B cell (primary cell): Measurements from ENCODE around the gene ARIH2. TPM values are rescaled to one million over a fixed set of nuclear protein-coding genes. Genes with fewer than 3 reads are reported as not detected.

Experiments
- ATAC-seq: fragments of 200-7000 bp; cut with Tn5 transposase; one replicate; pipeline ENCODE4 v1.10.0; 2021; ENCODE audit warnings: low read depth, mild to moderate bottlenecking, moderate number of reproducible peaks, moderate library complexity
- CTCF ChIA-PET: fragments of 350-600 bp; sonication (Branson Sonifier 250); formaldehyde crosslinking; loops from one replicate; lab custom pipeline; 2021; ENCODE audit warnings: antibody characterized with exemption, inconsistent platforms; lab: Charles Lee
- POLR2A ChIA-PET: fragments of 350-600 bp; sonication (Branson Sonifier 250); formaldehyde crosslinking; loops from one replicate; lab custom pipeline; 2021; ENCODE audit warnings: antibody characterized with exemption; lab: Charles Lee
- DNase-seq: peaks from one replicate; pipeline ENCODE4 v3.0.0; 2013
- H2AFZ ChIP-seq: 2 replicates; pipeline ENCODE4 v1.6.1; 2012; ENCODE audit warnings: mild to moderate bottlenecking, low read depth, low read length; ENCODE audit not compliant: insufficient read depth, poor library complexity, severe bottlenecking
- H3K27ac ChIP-seq, 2 donors: 1 replicate in 1 of 2; 2 replicates in 1 of 2; pipeline ENCODE4 v1.5.1; 2012 to 2013; ENCODE audit warnings: low read length in 2 of 2, mild to moderate bottlenecking in 2 of 2, moderate library complexity in 1 of 2
- H3K27me3 ChIP-seq, 4 experiments: fragments of 200-600 bp in 1 of 4; sonication (generic) in 1 of 4; replicated peaks in 1 of 4; 1 replicate in 2 of 4; 2 replicates in 2 of 4; pipeline versions ENCODE4 v1.6.1 to v1.7.0; 2013 to 2016; ENCODE audit warnings: low read length in 3 of 4, mild to moderate bottlenecking in 2 of 4, mixed read lengths in 1 of 4, moderate library complexity in 1 of 4; ENCODE audit not compliant: insufficient read depth in 4 of 4, control insufficient read depth in 3 of 4; ENCODE audit errors: control extremely low read depth in 1 of 4
- H3K36me3 ChIP-seq, 2 experiments: replicated peaks in 1 of 2; 1 replicate in 1 of 2; 2 replicates in 1 of 2; pipeline versions ENCODE4 v1.6.1 to v1.7.1; 2013; ENCODE audit warnings: low read length in 1 of 2; ENCODE audit not compliant: insufficient read depth in 2 of 2, control insufficient read depth in 1 of 2; ENCODE audit errors: control extremely low read depth in 1 of 2, extremely low read depth in 1 of 2
- H3K4me1 ChIP-seq, 2 donors: fragments of 200-600 bp in 1 of 2; sonication (generic) in 1 of 2; 1 replicate in 1 of 2; 2 replicates in 1 of 2; pipeline versions ENCODE4 v1.5.1 to v1.6.1; 2013 to 2017; ENCODE audit warnings: low read length in 2 of 2; ENCODE audit not compliant: control insufficient read depth in 2 of 2, insufficient read depth in 2 of 2
- H3K4me2 ChIP-seq: replicated peaks from 2 replicates; pipeline ENCODE3; 2012; ENCODE audit warnings: mild to moderate bottlenecking, low read depth, low read length; ENCODE audit not compliant: poor library complexity, severe bottlenecking
- H3K4me3 ChIP-seq, 5 experiments: fragments of 200-600 bp in 1 of 5; sonication (generic) in 1 of 5; 1 replicate in 3 of 5; 2 replicates in 2 of 5; pipeline versions ENCODE4 v1.5.1 to v1.7.0; 2011 to 2016; ENCODE audit warnings: low read length in 4 of 5, mild to moderate bottlenecking in 4 of 5, low read depth in 2 of 5, control low read depth in 1 of 5, moderate library complexity in 1 of 5; ENCODE audit not compliant: insufficient read depth in 1 of 5; ENCODE audit errors: control extremely low read depth in 1 of 5, extremely low read depth in 1 of 5
- H3K79me2 ChIP-seq: fragments of 200-600 bp; sonication (generic); one replicate; pipeline ENCODE4 v1.6.0; 2016; ENCODE audit warnings: low read length; ENCODE audit not compliant: control insufficient read depth, insufficient read depth
- H3K9ac ChIP-seq: fragments of 200-600 bp; sonication (generic); 2 replicates; pipeline ENCODE4 v1.6.1; 2017; ENCODE audit warnings: mild to moderate bottlenecking, low read length, moderate library complexity
- H3K9me3 ChIP-seq, 3 donors: one replicate each; pipeline versions ENCODE4 v1.6.1 to v1.7.1; 2013; ENCODE audit warnings: low read length in 2 of 3; ENCODE audit not compliant: control insufficient read depth in 2 of 3, insufficient read depth in 1 of 3; ENCODE audit errors: control extremely low read depth in 1 of 3
- H4K20me1 ChIP-seq: 2 replicates; pipeline ENCODE4 v1.6.0; 2012; ENCODE audit warnings: mild to moderate bottlenecking, low read length; ENCODE audit not compliant: insufficient read depth, control insufficient read depth, poor library complexity, severe bottlenecking
- H3K27ac Mint-ChIP-seq: one replicate; pipeline ENCODE4 v1.8.0; 2021; ENCODE audit warnings: mixed read lengths
- H3K27me3 Mint-ChIP-seq: one replicate; pipeline ENCODE4 v1.8.0; 2021; ENCODE audit warnings: mixed read lengths
- H3K4me1 Mint-ChIP-seq: one replicate; pipeline ENCODE4 v1.8.0; 2021; ENCODE audit warnings: mixed read lengths
- H3K4me3 Mint-ChIP-seq: one replicate; pipeline ENCODE4 v1.8.0; 2021; ENCODE audit warnings: mixed read lengths
- H3K9me3 Mint-ChIP-seq: one replicate; pipeline ENCODE4 v1.8.0; 2022; ENCODE audit warnings: mixed read lengths; ENCODE audit not compliant: insufficient read depth
- EZH2 ChIP-seq: IDR thresholded peaks from 2 replicates; pipeline ENCODE4 v1.6.1; 2012; ENCODE audit warnings: borderline replicate concordance, low read depth, mild to moderate bottlenecking, moderate library complexity, low read length; ENCODE audit not compliant: insufficient read depth, poor library complexity, severe bottlenecking
- WGBS: methylation state at CpG from one replicate; pipeline ENCODE4 v1.1.5; 2013; ENCODE audit warnings: missing lambda C conversion rate; ENCODE audit not compliant: insufficient coverage; 5-methylcytosine and 5-hydroxymethylcytosine counted together
- intact Hi-C: fragments of 100-400 bp; cut with micrococcal nuclease; formaldehyde crosslinking; loops from one replicate; pipeline ENCODE4 v1.10.0; 2022
- polyA plus RNA-seq: library from polyadenylated mRNA; depleted of rRNA; stranded (reverse); fragments of >200 nt; gene quantifications from 2 replicates; pipeline ENCODE4 v1.2.3, GENCODE V29; 2012
- total RNA-seq, 2 donors: library from RNA; stranded (reverse); fragments of 120-200 nt in 1 of 2; gene quantifications; 1 replicate in 1 of 2; 2 replicates in 1 of 2; pipeline versions ENCODE4 v1.2.3 to v1.2.4, GENCODE V29; 2013 to 2022
- TF ChIP-seq, protein P1 (sequence below): fragments of 200-600 bp; IDR thresholded peaks from one replicate; pipeline ENCODE4 v1.8.0; 2022; ENCODE audit warnings: antibody characterized with exemption, mild to moderate bottlenecking

The ARIH2 gene
- total and polyA plus RNA-seq, 2 donors (not counting 1 experiment from before 2014, with no cell fraction given), result 114 to 148 TPM

DNA sequence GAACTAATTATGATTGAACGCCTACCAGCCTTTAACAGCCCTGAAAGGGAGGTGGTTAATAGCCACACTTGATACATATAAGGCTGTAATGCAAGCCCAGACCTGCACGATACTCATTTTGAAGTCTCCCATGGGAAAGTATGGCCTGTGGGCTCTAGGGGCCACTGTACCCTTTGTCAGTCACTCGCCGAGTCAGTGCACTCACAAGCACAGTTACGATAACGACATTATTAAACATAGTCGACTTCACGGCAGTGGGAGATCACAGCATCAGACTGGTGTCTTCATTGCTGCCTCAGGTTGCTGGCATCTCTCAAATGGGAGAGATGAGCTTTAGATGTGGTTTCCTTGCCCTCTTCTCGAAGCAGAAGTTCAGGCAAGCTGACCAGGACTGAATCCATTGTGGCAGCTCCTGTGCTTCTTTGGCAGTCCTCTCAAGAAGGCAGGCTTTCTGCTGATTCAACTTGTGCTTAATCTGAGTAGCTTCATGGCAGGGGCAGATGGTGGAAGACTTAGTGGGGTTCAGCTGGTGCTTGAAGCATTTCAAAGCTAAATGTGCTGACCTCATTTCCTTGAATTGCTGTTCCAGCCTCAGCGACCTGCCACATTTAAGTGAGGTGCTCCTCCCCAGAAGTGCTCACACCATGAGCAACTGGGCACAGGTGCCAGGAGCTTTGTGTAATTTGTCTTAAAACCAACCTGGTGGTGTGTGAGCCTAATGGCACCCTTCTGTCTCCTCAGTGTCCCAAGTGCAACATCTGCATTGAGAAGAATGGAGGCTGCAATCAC lies 55.6 kb downstream of the ARIH2 start:
- Histone ChIP-seq H3K4me1 (no peaks in the 10 kb centered on the region), H4K20me1 (no peaks in the 10 kb centered on the region)
- no peak overlapping the region for H3K27ac Mint-ChIP-seq

DNA sequence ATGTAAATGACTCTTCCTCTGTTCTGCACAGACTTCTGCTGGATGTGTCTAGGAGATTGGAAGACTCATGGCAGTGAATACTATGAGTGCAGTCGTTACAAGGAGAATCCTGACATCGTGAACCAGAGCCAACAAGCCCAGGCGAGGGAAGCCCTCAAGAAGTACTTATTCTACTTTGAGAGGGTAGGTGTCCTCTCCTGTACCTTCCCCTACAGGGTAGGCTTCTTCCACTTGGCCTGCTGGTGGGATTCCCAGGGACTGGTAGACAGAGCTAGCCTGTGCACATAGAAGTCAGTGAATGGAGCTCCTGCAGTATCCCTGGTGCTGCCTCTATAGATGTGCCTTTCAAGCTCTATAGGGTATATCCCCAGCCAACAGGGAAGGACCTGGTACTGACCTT lies 60.8 kb downstream of the ARIH2 start:
- H3K27ac Mint-ChIP-seq, result no peak overlapping the region
- no peaks in the 10 kb centered on the region for H3K9me3 ChIP-seq
- no peak overlapping the region for H2AFZ ChIP-seq
- H4K20me1 ChIP-seq, result no peaks in the 10 kb centered on the region
- no peak for TF ChIP-seq EZH2
- TF ChIP-seq, protein P1, sequence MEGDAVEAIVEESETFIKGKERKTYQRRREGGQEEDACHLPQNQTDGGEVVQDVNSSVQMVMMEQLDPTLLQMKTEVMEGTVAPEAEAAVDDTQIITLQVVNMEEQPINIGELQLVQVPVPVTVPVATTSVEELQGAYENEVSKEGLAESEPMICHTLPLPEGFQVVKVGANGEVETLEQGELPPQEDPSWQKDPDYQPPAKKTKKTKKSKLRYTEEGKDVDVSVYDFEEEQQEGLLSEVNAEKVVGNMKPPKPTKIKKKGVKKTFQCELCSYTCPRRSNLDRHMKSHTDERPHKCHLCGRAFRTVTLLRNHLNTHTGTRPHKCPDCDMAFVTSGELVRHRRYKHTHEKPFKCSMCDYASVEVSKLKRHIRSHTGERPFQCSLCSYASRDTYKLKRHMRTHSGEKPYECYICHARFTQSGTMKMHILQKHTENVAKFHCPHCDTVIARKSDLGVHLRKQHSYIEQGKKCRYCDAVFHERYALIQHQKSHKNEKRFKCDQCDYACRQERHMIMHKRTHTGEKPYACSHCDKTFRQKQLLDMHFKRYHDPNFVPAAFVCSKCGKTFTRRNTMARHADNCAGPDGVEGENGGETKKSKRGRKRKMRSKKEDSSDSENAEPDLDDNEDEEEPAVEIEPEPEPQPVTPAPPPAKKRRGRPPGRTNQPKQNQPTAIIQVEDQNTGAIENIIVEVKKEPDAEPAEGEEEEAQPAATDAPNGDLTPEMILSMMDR, result no peak
- no peaks in the 10 kb centered on the region for H3K4me1 ChIP-seq
- no peaks in the 10 kb centered on the region for H3K27me3 ChIP-seq
- WGBS, result 100% methylated on average over 3 of the region's 3 CpGs
- CTCF ChIA-PET, result interaction anchor here (1.4 kb wide), 1 partner anchor 8 kb away, joined by 3 read pairs; no protein-coding TSS in a partner anchor
- DNase-seq (no peak), ATAC-seq (no peak)
- H3K9ac ChIP-seq, result no peak overlapping the region
- POLR2A ChIA-PET, result no interaction called here
- peaks cover 1 to 72% of the 10 kb centered on the region in 2 experiments for H3K36me3 ChIP-seq
- H3K79me2 ChIP-seq, result no peaks in the 10 kb centered on the region
- no peak overlapping the region for H3K4me2 ChIP-seq
- H3K4me3 ChIP-seq, result no peak overlapping the region
- no peak overlapping the region for H3K4me3 Mint-ChIP-seq
- H3K27ac ChIP-seq, result no peak overlapping the region
- intact Hi-C loops, result no loop called here
- no peaks in the 10 kb centered on the region for H3K4me1 Mint-ChIP-seq
- H3K9me3 Mint-ChIP-seq, result no peaks in the 10 kb centered on the region
- no peaks in the 10 kb centered on the region for H3K27me3 Mint-ChIP-seq

More for the DNA sequence above, 55.6 kb downstream of the ARIH2 start:
- no peak overlapping the region for H2AFZ ChIP-seq
- H3K4me2 ChIP-seq, result no peak overlapping the region
- H3K27me3 Mint-ChIP-seq, result no peaks in the 10 kb centered on the region
- ATAC-seq (no peak), DNase-seq (no peak)
- H3K36me3 ChIP-seq, result peaks cover 13 to 72% of the 10 kb centered on the region in 2 experiments
- H3K27me3 ChIP-seq, result no peaks in the 10 kb centered on the region
- 85% methylated on average over 9 of the region's 10 CpGs for WGBS
- H3K4me3 ChIP-seq, result no peak overlapping the region
- H3K9me3 ChIP-seq, result no peaks in the 10 kb centered on the region
- no peak overlapping the region for H3K27ac ChIP-seq
- H3K9ac ChIP-seq, result no peak overlapping the region
- intact Hi-C loops, result no loop called here
- no peak for TF ChIP-seq EZH2
- TF ChIP-seq, protein P1, result no peak
- H3K79me2 ChIP-seq, result no peaks in the 10 kb centered on the region
- ChIA-PET CTCF (interaction anchor here (0.6 to 1.3 kb wide), 4 partner anchors 14 to 184 kb away, joined by 3 to 4 read pairs (median 3); no protein-coding TSS in a partner anchor), POLR2A (no interaction called here)
- H3K4me3 Mint-ChIP-seq, result no peak overlapping the region
- no peaks in the 10 kb centered on the region for H3K9me3 Mint-ChIP-seq
- H3K4me1 Mint-ChIP-seq, result no peaks in the 10 kb centered on the region
